B cell (primary cell): ENCODE measurements around the gene NADSYN1. TPM values are rescaled to one million over a fixed set of nuclear protein-coding genes. Genes with fewer than 3 reads are reported as not detected.

Source experiments
- ATAC-seq: fragments of 200-7000 bp; cut with Tn5 transposase; one replicate; pipeline ENCODE4 v1.10.0; 2021; ENCODE audit warnings: low read depth, mild to moderate bottlenecking, moderate number of reproducible peaks, moderate library complexity
- CTCF ChIA-PET: fragments of 350-600 bp; sonication (Branson Sonifier 250); formaldehyde crosslinking; loops from one replicate; lab custom pipeline; 2021; ENCODE audit warnings: antibody characterized with exemption, inconsistent platforms; lab: Charles Lee
- POLR2A ChIA-PET: fragments of 350-600 bp; sonication (Branson Sonifier 250); formaldehyde crosslinking; loops from one replicate; lab custom pipeline; 2021; ENCODE audit warnings: antibody characterized with exemption; lab: Charles Lee
- DNase-seq: peaks from one replicate; pipeline ENCODE4 v3.0.0; 2013
- H2AFZ ChIP-seq: 2 replicates; pipeline ENCODE4 v1.6.1; 2012; ENCODE audit warnings: mild to moderate bottlenecking, low read depth, low read length; ENCODE audit not compliant: insufficient read depth, poor library complexity, severe bottlenecking
- H3K27ac ChIP-seq, 2 donors: 1 replicate in 1 of 2; 2 replicates in 1 of 2; pipeline ENCODE4 v1.5.1; 2012 to 2013; ENCODE audit warnings: low read length in 2 of 2, mild to moderate bottlenecking in 2 of 2, moderate library complexity in 1 of 2
- H3K27me3 ChIP-seq, 4 experiments: fragments of 200-600 bp in 1 of 4; sonication (generic) in 1 of 4; replicated peaks in 1 of 4; 1 replicate in 2 of 4; 2 replicates in 2 of 4; pipeline versions ENCODE4 v1.6.1 to v1.7.0; 2013 to 2016; ENCODE audit warnings: low read length in 3 of 4, mild to moderate bottlenecking in 2 of 4, mixed read lengths in 1 of 4, moderate library complexity in 1 of 4; ENCODE audit not compliant: insufficient read depth in 4 of 4, control insufficient read depth in 3 of 4; ENCODE audit errors: control extremely low read depth in 1 of 4
- H3K36me3 ChIP-seq, 2 experiments: replicated peaks in 1 of 2; 1 replicate in 1 of 2; 2 replicates in 1 of 2; pipeline versions ENCODE4 v1.6.1 to v1.7.1; 2013; ENCODE audit warnings: low read length in 1 of 2; ENCODE audit not compliant: insufficient read depth in 2 of 2, control insufficient read depth in 1 of 2; ENCODE audit errors: control extremely low read depth in 1 of 2, extremely low read depth in 1 of 2
- H3K4me1 ChIP-seq, 2 donors: fragments of 200-600 bp in 1 of 2; sonication (generic) in 1 of 2; 1 replicate in 1 of 2; 2 replicates in 1 of 2; pipeline versions ENCODE4 v1.5.1 to v1.6.1; 2013 to 2017; ENCODE audit warnings: low read length in 2 of 2; ENCODE audit not compliant: control insufficient read depth in 2 of 2, insufficient read depth in 2 of 2
- H3K4me2 ChIP-seq: replicated peaks from 2 replicates; pipeline ENCODE3; 2012; ENCODE audit warnings: mild to moderate bottlenecking, low read depth, low read length; ENCODE audit not compliant: poor library complexity, severe bottlenecking
- H3K4me3 ChIP-seq, 5 experiments: fragments of 200-600 bp in 1 of 5; sonication (generic) in 1 of 5; 1 replicate in 3 of 5; 2 replicates in 2 of 5; pipeline versions ENCODE4 v1.5.1 to v1.7.0; 2011 to 2016; ENCODE audit warnings: low read length in 4 of 5, mild to moderate bottlenecking in 4 of 5, low read depth in 2 of 5, control low read depth in 1 of 5, moderate library complexity in 1 of 5; ENCODE audit not compliant: insufficient read depth in 1 of 5; ENCODE audit errors: control extremely low read depth in 1 of 5, extremely low read depth in 1 of 5
- H3K79me2 ChIP-seq: fragments of 200-600 bp; sonication (generic); one replicate; pipeline ENCODE4 v1.6.0; 2016; ENCODE audit warnings: low read length; ENCODE audit not compliant: control insufficient read depth, insufficient read depth
- H3K9ac ChIP-seq: fragments of 200-600 bp; sonication (generic); 2 replicates; pipeline ENCODE4 v1.6.1; 2017; ENCODE audit warnings: mild to moderate bottlenecking, low read length, moderate library complexity
- H3K9me3 ChIP-seq, 3 donors: one replicate each; pipeline versions ENCODE4 v1.6.1 to v1.7.1; 2013; ENCODE audit warnings: low read length in 2 of 3; ENCODE audit not compliant: control insufficient read depth in 2 of 3, insufficient read depth in 1 of 3; ENCODE audit errors: control extremely low read depth in 1 of 3
- H4K20me1 ChIP-seq: 2 replicates; pipeline ENCODE4 v1.6.0; 2012; ENCODE audit warnings: mild to moderate bottlenecking, low read length; ENCODE audit not compliant: insufficient read depth, control insufficient read depth, poor library complexity, severe bottlenecking
- H3K27ac Mint-ChIP-seq: one replicate; pipeline ENCODE4 v1.8.0; 2021; ENCODE audit warnings: mixed read lengths
- H3K27me3 Mint-ChIP-seq: one replicate; pipeline ENCODE4 v1.8.0; 2021; ENCODE audit warnings: mixed read lengths
- H3K4me1 Mint-ChIP-seq: one replicate; pipeline ENCODE4 v1.8.0; 2021; ENCODE audit warnings: mixed read lengths
- H3K4me3 Mint-ChIP-seq: one replicate; pipeline ENCODE4 v1.8.0; 2021; ENCODE audit warnings: mixed read lengths
- H3K9me3 Mint-ChIP-seq: one replicate; pipeline ENCODE4 v1.8.0; 2022; ENCODE audit warnings: mixed read lengths; ENCODE audit not compliant: insufficient read depth
- CTCF ChIP-seq: fragments of 200-600 bp; IDR thresholded peaks from one replicate; pipeline ENCODE4 v1.8.0; 2022; ENCODE audit warnings: antibody characterized with exemption, mild to moderate bottlenecking
- EZH2 ChIP-seq: IDR thresholded peaks from 2 replicates; pipeline ENCODE4 v1.6.1; 2012; ENCODE audit warnings: borderline replicate concordance, low read depth, mild to moderate bottlenecking, moderate library complexity, low read length; ENCODE audit not compliant: insufficient read depth, poor library complexity, severe bottlenecking
- WGBS: methylation state at CpG from one replicate; pipeline ENCODE4 v1.1.5; 2013; ENCODE audit warnings: missing lambda C conversion rate; ENCODE audit not compliant: insufficient coverage; 5-methylcytosine and 5-hydroxymethylcytosine counted together
- intact Hi-C: fragments of 100-400 bp; cut with micrococcal nuclease; formaldehyde crosslinking; loops from one replicate; pipeline ENCODE4 v1.10.0; 2022
- polyA plus RNA-seq: library from polyadenylated mRNA; depleted of rRNA; stranded (reverse); fragments of >200 nt; gene quantifications from 2 replicates; pipeline ENCODE4 v1.2.3, GENCODE V29; 2012
- total RNA-seq, 2 donors: library from RNA; stranded (reverse); fragments of 120-200 nt in 1 of 2; gene quantifications; 1 replicate in 1 of 2; 2 replicates in 1 of 2; pipeline versions ENCODE4 v1.2.3 to v1.2.4, GENCODE V29; 2013 to 2022

The NADSYN1 gene
- total and polyA plus RNA-seq, 2 donors (not counting 1 experiment from before 2014, with no cell fraction given) = 153 to 222 TPM

- H3K27me3 Mint-ChIP-seq = no peaks in the 10 kb centered on the region
- no peak overlapping the region for H3K27ac Mint-ChIP-seq
- ATAC-seq (no peak), DNase-seq (no peak)
- POLR2A ChIA-PET = no interaction called here
- CTCF ChIA-PET = no interaction called here
- Histone ChIP-seq H3K27me3 (no peaks in the 10 kb centered on the region), H3K36me3 (peaks cover 0 to 12% of the 10 kb centered on the region in 2 experiments), H2AFZ (no peak overlapping the region), H3K27ac (no peak overlapping the region), H4K20me1 (no peaks in the 10 kb centered on the region), H3K4me1 (no peaks in the 10 kb centered on the region), H3K4me3 (no peak overlapping the region), H3K4me2 (no peak overlapping the region), H3K9ac (no peak overlapping the region), H3K79me2 (no peaks in the 10 kb centered on the region), H3K9me3 (no peaks in the 10 kb centered on the region)
- no peaks in the 10 kb centered on the region for H3K4me1 Mint-ChIP-seq
- 98% methylated on average over 11 of the region's 19 CpGs for WGBS
- H3K9me3 Mint-ChIP-seq = no peaks in the 10 kb centered on the region
- TF ChIP-seq CTCF (no peak), EZH2 (no peak)
- H3K4me3 Mint-ChIP-seq = no peak overlapping the region
- intact Hi-C loops = no loop called here
Measured at GRCh38 chr11:71433648-71434450, 19.2 kb upstream of the NADSYN1 start.

- Histone ChIP-seq H3K4me1 (no peaks in the 10 kb centered on the region), H4K20me1 (no peaks in the 10 kb centered on the region), H3K4me2 (no peak overlapping the region), H3K9ac (no peak overlapping the region), H3K27ac (no peak overlapping the region), H3K79me2 (no peaks in the 10 kb centered on the region), H3K9me3 (no peaks in the 10 kb centered on the region), H2AFZ (no peak overlapping the region), H3K36me3 (peaks cover 0 to 17% of the 10 kb centered on the region in 2 experiments), H3K27me3 (no peaks in the 10 kb centered on the region), H3K4me3 (no peak overlapping the region)
- intact Hi-C loops = no loop called here
- H3K9me3 Mint-ChIP-seq = no peaks in the 10 kb centered on the region
- ChIA-PET POLR2A (no interaction called here), CTCF (no interaction called here)
- 87% methylated on average over 15 of the region's 18 CpGs for WGBS
- H3K27ac Mint-ChIP-seq = no peak overlapping the region
- no peak overlapping the region for H3K4me3 Mint-ChIP-seq
- H3K27me3 Mint-ChIP-seq = no peaks in the 10 kb centered on the region
- DNase-seq (no peak), ATAC-seq (no peak)
- H3K4me1 Mint-ChIP-seq = no peaks in the 10 kb centered on the region
- no peak for TF ChIP-seq EZH2
- TF ChIP-seq CTCF = no peak
Measured at GRCh38 chr11:71434576-71435130, 18.4 kb upstream of the NADSYN1 start.
